Astrocyte of the cerebellum (primary cell): Measurements from ENCODE around the gene GLI3.

ENCODE experiments used
- DNase-seq: peaks from one replicate; pipeline ENCODE4 v3.0.0-alpha.2; 2011; ENCODE audit warnings: low read depth
- H3K4me3 ChIP-seq: 2 replicates; pipeline ENCODE4 v1.5.1; 2011; ENCODE audit warnings: mild to moderate bottlenecking, low read depth, low read length, moderate library complexity
- CTCF ChIP-seq: IDR thresholded peaks from 2 replicates; pipeline ENCODE4 v1.5.1; 2012; ENCODE audit warnings: low read length, low read depth, moderate library complexity, mild to moderate bottlenecking; ENCODE audit errors: missing control alignments
- in situ Hi-C: cut with HindIII; loops from 2 replicates; pipeline ENCODE4 v1.10.0; 2017; ENCODE audit warnings: low sequenced_read_pairs

GLI3 gene

GRCh38 chr7:42127232-42127622 lies 109.8 kb downstream of the GLI3 start:
- H3K4me3 ChIP-seq: no peak overlapping the region
- TF ChIP-seq CTCF: no peak
- DNase-seq: no peak
- in situ Hi-C loops: no loop called here

- in situ Hi-C loops: no loop called here
- TF ChIP-seq CTCF: no peak
- H3K4me3 ChIP-seq: no peak overlapping the region
- no peak for DNase-seq
These were observed 110.4 kb downstream of the GLI3 start for GRCh38 chr7:42126475-42127231.

GRCh38 chr7:42125321-42125720 lies 111.7 kb downstream of the GLI3 start:
- no peak for TF ChIP-seq CTCF
- no peak for DNase-seq
- no peak overlapping the region for H3K4me3 ChIP-seq
- in situ Hi-C loops: no loop called here

- TF ChIP-seq CTCF: no peak
- no peak for DNase-seq
- no peak overlapping the region for H3K4me3 ChIP-seq
These were observed 113.3 kb downstream of the GLI3 start for GRCh38 chr7:42123716-42124115.

GRCh38 chr7:42120191-42120590 lies 116.8 kb downstream of the GLI3 start:
- TF ChIP-seq CTCF: no peak
- in situ Hi-C loops: no loop called here
- no peak for DNase-seq
- H3K4me3 ChIP-seq: no peak overlapping the region

More at GRCh38 chr7:42123716-42124115, 113.3 kb downstream of the GLI3 start:
- in situ Hi-C loops: no loop called here

- in situ Hi-C loops: no loop called here
- DNase-seq: no peak
- TF ChIP-seq CTCF: no peak
- no peak overlapping the region for H3K4me3 ChIP-seq
These were observed 119.8 kb downstream of the GLI3 start for GRCh38 chr7:42117201-42117600.
